A549 (cell line): ENCODE data around the gene PNPLA7. TPM values are rescaled to one million over a fixed set of nuclear protein-coding genes. Genes with fewer than 3 reads are reported as not detected.
A peak's percentile ranks its signal among the peaks of the same experiment; 100 is the strongest.

Source experiments
- ATAC-seq, 2 experiments: fragments of 200-7000 bp in 1 of 2; fragments of >200 bp in 1 of 2; cut with Nextera tagmentation in 1 of 2; cut with Tn5 transposase in 1 of 2; 3 replicates each; pipeline versions ENCODE4 v1.8.0 to v1.9.1; 2018 to 2020; ENCODE audit warnings: mild to moderate bottlenecking in 1 of 2, moderate library complexity in 1 of 2
- CTCF ChIA-PET: fragments of 300-600 bp; sonication (Branson Sonifier 250); formaldehyde crosslinking; extraction: SDS; loops from one replicate; lab custom pipeline; 2021; ENCODE audit warnings: antibody characterized with exemption, inconsistent platforms; lab: Yijun Ruan, JAX
- POLR2A ChIA-PET: fragments of 350-600 bp; formaldehyde crosslinking; extraction: SDS; loops from one replicate; lab custom pipeline; 2021; ENCODE audit warnings: antibody characterized with exemption, inconsistent platforms; lab: Yijun Ruan, JAX
- DNase-seq, 2 experiments: peaks; one replicate each; pipeline versions ENCODE4 v3.0.0 to v3.0.0-alpha.2; 2011 to 2016; ENCODE audit warnings: low read depth in 1 of 2, low spot score in 1 of 2
- FAIRE-seq: peaks from 2 replicates; lab custom pipeline; 2011; peaks lifted over from hg19 to GRCh38; lab: Jason Lieb, UNC
- H3K27ac ChIP-seq, 2 experiments: fragments of >200 bp; sonication (Bioruptor Twin); formaldehyde crosslinking; 3 replicates each; pipeline ENCODE4 v1.5.1; 2016 to 2017
- H3K4me1 ChIP-seq: fragments of >200 bp; sonication (Bioruptor Twin); formaldehyde crosslinking; 3 replicates; pipeline ENCODE4 v1.6.1; 2016
- H3K4me2 ChIP-seq: fragments of >200 bp; sonication (Bioruptor Twin); formaldehyde crosslinking; 3 replicates; pipeline ENCODE4 v1.6.1; 2016
- H3K4me3 ChIP-seq: fragments of >200 bp; sonication (Bioruptor Twin); formaldehyde crosslinking; 3 replicates; pipeline ENCODE4 v1.5.1; 2016
- H3K9me3 ChIP-seq: fragments of >200 bp; sonication (Bioruptor Twin); formaldehyde crosslinking; 3 replicates; pipeline ENCODE4 v1.6.1; 2016
- CHD2 ChIP-seq: fragments of 150-350 bp; IDR thresholded peaks from 2 replicates; pipeline ENCODE4 v1.6.1; 2014; ENCODE audit warnings: low read length; ENCODE audit not compliant: partially characterized antibody
- CHD4 ChIP-seq: fragments of 200-600 bp; sonication (generic); IDR thresholded peaks from 2 replicates; pipeline ENCODE4 v1.6.1; 2016; ENCODE audit warnings: antibody characterized with exemption, mild to moderate bottlenecking, borderline replicate concordance
- CTCF ChIP-seq: fragments of >200 bp; sonication (Bioruptor Twin); formaldehyde crosslinking; IDR thresholded peaks from 3 replicates; pipeline ENCODE4 v1.5.1; 2016
- ELK1 ChIP-seq: fragments of 150-350 bp; IDR thresholded peaks from 2 replicates; pipeline ENCODE4 v1.6.1; 2014; ENCODE audit warnings: low read depth, mild to moderate bottlenecking, low read length
- EP300 ChIP-seq, 2 experiments: fragments of >200 bp; sonication (Bioruptor Twin); formaldehyde crosslinking; IDR thresholded peaks; 2 replicates in 1 of 2; 3 replicates in 1 of 2; pipeline ENCODE4 v1.6.1; 2016 to 2017
- ESRRA ChIP-seq: fragments of 150-350 bp; IDR thresholded peaks from 2 replicates; pipeline ENCODE4 v1.6.1; 2014; ENCODE audit warnings: mild to moderate bottlenecking, low read length, borderline replicate concordance
- GATA3 ChIP-seq: IDR thresholded peaks from 2 replicates; pipeline ENCODE4 v1.6.1; 2012; ENCODE audit warnings: borderline replicate concordance
- HES2 ChIP-seq: fragments of >200 bp; sonication (Bioruptor Twin); formaldehyde crosslinking; IDR thresholded peaks from 2 replicates; pipeline ENCODE4 v1.6.1; 2016
- HMGXB4 ChIP-seq: fragments of 250-450 bp; sonication (Bioruptor Pico); IDR thresholded peaks from 2 replicates; pipeline ENCODE4 v1.5.0; 2021; ENCODE audit warnings: mild to moderate bottlenecking, moderate library complexity, borderline replicate concordance
- HOXA7 ChIP-seq: fragments of 250-450 bp; sonication (Bioruptor Pico); IDR thresholded peaks from 2 replicates; pipeline ENCODE4 v1.5.0; 2020; ENCODE audit warnings: mild to moderate bottlenecking, moderate library complexity
- JUN ChIP-seq, 2 experiments: fragments of >200 bp; sonication (Bioruptor Twin); formaldehyde crosslinking; IDR thresholded peaks; 2 replicates in 1 of 2; 3 replicates in 1 of 2; pipeline ENCODE4 v1.6.1; 2016 to 2017
- JUNB ChIP-seq: fragments of >200 bp; sonication (Bioruptor Twin); formaldehyde crosslinking; IDR thresholded peaks from 2 replicates; pipeline ENCODE4 v1.6.1; 2016
- KDM1A ChIP-seq: fragments of 200-600 bp; sonication (generic); IDR thresholded peaks from 2 replicates; pipeline ENCODE4 v1.6.1; 2016; ENCODE audit warnings: low read depth, mild to moderate bottlenecking
- NR3C1 ChIP-seq: fragments of >200 bp; sonication (Bioruptor Twin); formaldehyde crosslinking; IDR thresholded peaks from 3 replicates; pipeline ENCODE4 v1.6.1; 2017
- PBX3 ChIP-seq: IDR thresholded peaks from 2 replicates; pipeline ENCODE4 v1.6.1; 2012
- POLR2A ChIP-seq: IDR thresholded peaks from 2 replicates; pipeline ENCODE4 v1.6.1; 2012; ENCODE audit warnings: mild to moderate bottlenecking, low read length
- RNF2 ChIP-seq: fragments of 200-600 bp; sonication (generic); IDR thresholded peaks from 2 replicates; pipeline ENCODE4 v1.6.1; 2016; ENCODE audit warnings: low read depth, mild to moderate bottlenecking, antibody characterized with exemption, moderate library complexity, borderline replicate concordance
- SREBF2 ChIP-seq: fragments of 450-650 bp; IDR thresholded peaks from 2 replicates; pipeline ENCODE4 v1.6.1; 2014; ENCODE audit warnings: mild to moderate bottlenecking, moderate library complexity
- USF2 ChIP-seq: fragments of 450-650 bp; IDR thresholded peaks from 2 replicates; pipeline ENCODE4 v1.6.1; 2014; ENCODE audit warnings: antibody characterized with exemption
- WGBS: methylation state at CpG from one replicate; pipeline ENCODE4 v1.1.6; 2017; ENCODE audit errors: missing lambda C conversion rate; 5-methylcytosine and 5-hydroxymethylcytosine counted together
- polyA plus RNA-seq, 4 experiments: library from polyadenylated mRNA; depleted of rRNA in 3 of 4; stranded (reverse); fragments of >200 nt; fragmentation: RNase III in 1 of 4; extraction: RNeasy Plus Mini Kit Qiagen cat#74134 plus additional on column Dnase treatment in 1 of 4; gene quantifications; 2 replicates in 3 of 4; 3 replicates in 1 of 4; pipeline ENCODE4 v1.2.3, GENCODE V29; 2011 to 2017
- TF ChIP-seq, protein P1 (sequence below): fragments of 250-450 bp; sonication (Bioruptor Pico); IDR thresholded peaks from 2 replicates; pipeline ENCODE4 v1.5.0; 2020; ENCODE audit warnings: low read depth, mild to moderate bottlenecking, moderate library complexity

PNPLA7 gene
- polyA plus RNA-seq, 2 of the 4 experiments (the other 2 are of a cell fraction) = 0.31 to 1.1 TPM

DNA sequence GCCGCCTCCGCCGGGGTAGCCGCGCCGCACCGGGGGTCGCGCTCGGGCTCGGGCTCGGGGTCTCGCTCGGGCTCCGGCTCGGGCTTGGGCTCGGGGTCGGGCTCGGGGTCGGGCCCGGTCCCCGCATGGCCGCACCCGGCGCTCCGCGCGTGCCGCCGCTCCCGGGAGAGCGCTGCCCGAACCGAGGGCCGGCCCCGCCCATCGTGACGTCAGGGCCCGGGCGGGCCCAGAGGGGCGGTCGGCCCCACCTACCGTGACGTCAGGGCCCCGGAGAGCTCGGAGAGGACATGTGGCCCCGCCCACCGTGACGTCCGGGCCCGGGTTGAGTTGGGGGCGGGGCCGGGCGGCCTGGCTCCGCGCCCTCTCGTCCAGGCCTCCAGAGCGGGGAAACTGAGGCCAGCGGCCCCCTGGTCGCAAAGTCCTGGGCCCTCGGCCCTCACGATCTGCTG is 91.0 kb downstream of the PNPLA7 start, which contains the start of gene NSMF (continued):
- no peak for TF ChIP-seq GATA3
- TF ChIP-seq, all 56 proteins: peak for 9

GRCh38 chr9:137458194-137459151 is 91.7 kb downstream of the PNPLA7 start:
- FAIRE-seq (no peak), ATAC-seq (peak; percentile 1 to 19; a peak in 4 of 6 replicates), DNase-seq (no peak)
- H3K27ac ChIP-seq = peak overlapping the region; percentile 89 to 93
- ChIA-PET POLR2A (interaction anchor here (1.0 kb wide), 4 partner anchors 14 to 157 kb away, joined by 3 to 7 read pairs (median 4); partner anchors contain the start of genes EXD3, NOXA1 and NRARP), CTCF (interaction anchor here (1.4 to 5.8 kb wide), 2 partner anchors 13 to 14 kb away, joined by 3 to 35 read pairs; no protein-coding TSS in a partner anchor)
- peak overlapping the region; percentile 83 for H3K4me3 ChIP-seq
- peaks cover 38% of the 10 kb centered on the region for H3K4me1 ChIP-seq
- no peaks in the 10 kb centered on the region for H3K9me3 ChIP-seq
- no peak for TF ChIP-seq CTCF
- TF ChIP-seq PBX3 = no peak
- no peak for TF ChIP-seq NR3C1
- TF ChIP-seq JUNB = no peak
- TF ChIP-seq JUN (IDR thresholded peaks at IDR 0.05) = no peak
- no peak for TF ChIP-seq USF2
- no peak for TF ChIP-seq RNF2
- TF ChIP-seq ELK1 = no peak
- TF ChIP-seq, protein P1, sequence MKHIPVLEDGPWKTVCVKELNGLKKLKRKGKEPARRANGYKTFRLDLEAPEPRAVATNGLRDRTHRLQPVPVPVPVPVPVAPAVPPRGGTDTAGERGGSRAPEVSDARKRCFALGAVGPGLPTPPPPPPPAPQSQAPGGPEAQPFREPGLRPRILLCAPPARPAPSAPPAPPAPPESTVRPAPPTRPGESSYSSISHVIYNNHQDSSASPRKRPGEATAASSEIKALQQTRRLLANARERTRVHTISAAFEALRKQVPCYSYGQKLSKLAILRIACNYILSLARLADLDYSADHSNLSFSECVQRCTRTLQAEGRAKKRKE (CRISPR knock-in tag) = no peak
- no peak for TF ChIP-seq EP300 (IDR thresholded peaks at IDR 0.05)
- no peak for TF ChIP-seq HOXA7 (CRISPR knock-in tag)
- peak overlapping the region; percentile 99 for H3K4me2 ChIP-seq
- WGBS = 62% methylated on average over 22 of the region's 88 CpGs

DNA sequence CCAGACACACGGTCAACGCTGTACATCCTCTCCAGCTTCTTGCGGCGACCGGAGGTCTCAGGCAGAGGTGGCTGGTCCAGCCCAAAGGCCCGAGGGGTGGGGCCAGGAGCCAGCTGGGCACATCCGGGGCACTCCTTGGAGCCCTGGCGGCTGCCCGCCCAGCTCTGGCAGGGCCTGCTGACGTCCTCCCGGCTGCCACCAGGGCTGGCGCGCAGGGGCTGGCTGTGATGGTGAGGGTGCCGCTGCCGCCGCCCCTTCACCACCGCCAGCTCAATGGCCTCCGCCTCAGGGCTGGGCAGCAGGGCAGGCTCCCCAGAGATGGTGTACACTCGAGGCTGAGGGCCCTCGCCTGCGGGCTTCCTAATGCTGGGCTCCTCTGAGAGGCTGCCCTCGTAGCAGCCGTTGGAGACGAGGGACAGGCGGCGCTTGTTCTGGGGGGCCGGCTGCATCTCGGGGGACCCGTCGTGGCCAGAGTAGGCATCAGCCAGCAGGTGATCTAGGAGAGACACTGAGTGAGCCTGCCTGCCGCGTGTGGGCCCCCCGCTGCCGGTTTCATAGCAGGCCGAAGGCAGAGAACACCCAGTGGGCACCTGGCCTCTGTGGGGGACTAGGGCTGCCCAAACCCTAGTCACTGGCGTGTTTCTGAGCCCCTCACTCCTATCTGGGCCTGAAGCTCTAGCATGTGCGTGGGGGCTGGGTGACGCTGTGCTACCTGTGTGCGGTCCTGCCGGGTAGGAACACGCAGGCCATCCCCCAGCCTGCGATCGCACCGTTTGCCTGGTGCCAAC is 92.6 kb downstream of the PNPLA7 start:
- peaks cover 38% of the 10 kb centered on the region for H3K4me1 ChIP-seq
- WGBS = 93% methylated on average over 28 of the region's 44 CpGs
- no peaks in the 10 kb centered on the region for H3K9me3 ChIP-seq
- no peak for ATAC-seq
- peak overlapping the region in 1 of 2 experiments; percentile 93; a peak in 4 of 6 replicates for H3K27ac ChIP-seq
- no peak for FAIRE-seq
- peak overlapping the region; percentile 99 for H3K4me2 ChIP-seq
- CTCF ChIA-PET = interaction anchor here (1.2 to 5.8 kb wide), 3 partner anchors 13 to 155 kb away, joined by 4 to 35 read pairs (median 13); partner anchors contain the start of genes EXD3, NOXA1 and NRARP
- H3K4me3 ChIP-seq = peak overlapping the region; percentile 83
- POLR2A ChIA-PET = no interaction called here
- DNase-seq = no peak
- TF ChIP-seq USF2 (no peak), POLR2A (no peak), KDM1A (no peak), HES2 (no peak), SREBF2 (no peak), CHD4 (no peak), HMGXB4 (CRISPR knock-in tag) (no peak), CHD2 (no peak), EP300 (IDR thresholded peaks at IDR 0.05) (no peak), ESRRA (no peak)
